Islet of Langerhans (tissue), 1 donor: Measurements from ENCODE around the gene LYPD3.
"Not testable (repeated sequence)": the region's sequence is repeated elsewhere in the genome, so short reads cannot be mapped to it uniquely, and the experiment has no call there.

Experiments used
- FAIRE-seq: peaks from one replicate; lab custom pipeline; 2011; peaks lifted over from hg19 to GRCh38; lab: Jason Lieb, UNC

Gene LYPD3

DNA sequence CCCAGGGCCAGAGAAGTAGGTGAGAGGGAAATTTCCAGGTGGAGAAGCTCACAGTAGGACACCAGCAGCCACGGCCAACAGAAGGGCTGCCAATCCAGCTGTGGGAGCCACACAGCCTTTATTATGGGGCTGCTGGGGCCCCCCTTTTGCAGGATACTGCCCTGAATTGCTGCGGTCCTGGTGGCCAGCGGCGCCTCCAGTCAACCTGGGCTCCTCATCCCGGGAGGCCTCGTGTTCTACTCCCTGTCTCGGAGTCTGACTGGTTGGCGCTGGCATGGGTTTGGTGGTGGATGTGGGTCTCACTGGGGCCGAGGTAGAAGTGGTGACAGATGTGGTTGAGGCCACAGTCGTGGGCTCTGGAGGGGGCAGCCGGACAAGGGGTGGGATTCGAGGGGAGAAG lies 4.1 kb downstream of the LYPD3 start:
- no peak for FAIRE-seq

DNA sequence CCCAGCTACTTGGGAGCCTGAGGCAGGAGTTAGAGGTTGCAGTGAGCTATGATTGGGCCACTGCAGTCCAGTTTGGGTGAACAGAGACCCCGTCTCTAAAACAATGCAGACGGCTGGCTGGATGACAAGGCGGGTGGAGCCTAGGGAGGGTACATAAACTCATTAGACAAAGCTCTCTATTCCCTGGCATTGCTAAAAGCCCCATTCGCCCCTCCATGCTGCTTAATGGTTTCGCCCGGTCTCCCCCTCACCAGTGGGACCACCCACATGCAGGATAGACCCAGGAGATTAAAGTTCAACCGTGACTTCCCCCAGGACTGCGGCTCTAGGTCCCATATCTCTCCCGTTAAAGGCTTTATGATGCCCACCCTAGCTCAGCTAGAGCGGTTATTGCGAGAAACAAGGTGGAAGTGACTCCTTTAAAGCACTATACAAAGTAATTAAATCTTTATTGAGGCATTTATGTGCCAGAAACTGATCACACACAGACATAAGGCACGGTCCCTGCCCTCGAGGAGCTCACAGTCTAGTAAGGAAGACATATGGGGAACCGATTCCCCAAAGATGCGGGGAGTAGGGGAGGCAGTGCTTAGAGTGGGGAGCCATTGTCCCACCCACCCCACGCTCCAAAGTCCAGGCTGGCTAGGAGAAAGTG lies 4.9 kb downstream of the LYPD3 start:
- no peak for FAIRE-seq

DNA sequence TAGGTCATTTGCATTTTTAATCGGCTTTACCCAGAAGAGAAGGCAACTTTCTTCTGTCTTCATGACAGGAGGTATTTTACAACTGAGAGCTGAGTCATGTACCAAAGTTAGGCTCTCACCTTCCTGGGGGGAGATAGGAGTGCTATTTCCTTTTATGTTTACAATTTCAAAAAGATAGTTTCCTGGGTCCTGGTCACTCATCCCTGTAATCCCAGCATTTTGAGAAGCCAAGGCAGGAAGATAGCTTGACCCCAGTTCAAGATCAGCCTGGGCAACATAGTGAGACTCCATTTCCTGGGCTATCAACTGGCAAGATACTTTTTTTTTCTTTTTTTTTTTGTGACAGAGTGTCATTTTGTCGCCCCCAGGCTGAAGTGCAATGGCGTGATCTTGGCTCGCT lies 7.6 kb downstream of the LYPD3 start:
- FAIRE-seq, result no peak

DNA sequence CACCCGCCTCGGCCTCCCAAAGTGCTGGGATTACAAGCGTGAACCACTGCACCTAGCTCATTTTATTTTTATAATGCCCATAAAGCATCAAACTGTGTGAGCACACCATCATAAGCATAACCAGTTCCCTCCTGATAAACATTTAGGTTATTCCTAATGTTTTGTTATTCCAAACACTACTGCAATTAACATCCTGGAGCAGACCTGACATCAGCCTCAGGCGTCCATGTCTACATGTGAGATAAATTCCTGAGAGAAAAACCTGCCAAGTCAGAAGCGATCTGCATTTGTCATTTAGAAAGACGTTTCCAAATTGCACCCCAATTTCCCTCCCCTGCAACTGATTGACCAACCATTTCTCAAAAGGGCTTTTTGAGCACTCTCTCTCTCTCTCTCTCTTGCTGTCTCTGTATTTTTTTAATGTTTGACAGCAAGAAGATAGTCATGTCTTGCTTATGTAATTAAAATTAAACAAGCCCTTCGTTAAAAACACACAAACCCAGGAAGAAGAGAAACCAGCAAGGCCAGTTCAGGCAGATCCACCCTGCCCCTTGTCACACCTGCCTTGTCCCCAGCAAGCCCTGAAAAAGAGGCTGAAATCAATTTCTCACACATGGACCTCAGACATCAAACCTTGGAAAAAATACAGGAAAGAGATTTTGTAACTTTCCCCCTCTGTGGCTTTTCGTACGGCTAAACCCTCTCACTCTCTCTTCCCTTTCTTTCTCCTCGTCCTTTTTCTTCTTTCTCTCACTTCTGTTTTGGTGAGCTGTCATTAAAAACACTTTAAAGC lies 9.9 kb downstream of the LYPD3 start:
- FAIRE-seq, result no peak

DNA sequence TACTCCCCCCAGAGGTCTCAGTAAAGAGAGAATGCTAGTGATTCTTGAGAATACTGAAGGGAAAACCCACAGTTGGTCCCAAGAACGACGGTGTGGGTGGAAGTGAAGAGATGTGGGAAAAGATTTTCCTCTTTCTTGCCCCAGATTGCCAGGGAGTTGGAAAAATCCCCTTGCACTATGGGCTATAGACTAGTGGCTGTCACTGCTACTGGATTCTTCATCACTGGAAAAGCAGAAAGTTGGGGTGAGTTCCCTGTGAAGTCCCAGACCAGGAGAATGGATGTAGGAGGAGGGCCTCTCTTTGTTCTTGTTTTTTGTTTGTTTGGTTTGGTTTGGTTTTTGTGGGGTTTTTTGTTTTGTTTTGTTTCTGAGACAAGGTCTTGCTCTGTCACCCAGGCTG lies 11.4 kb downstream of the LYPD3 start:
- no peak for FAIRE-seq

DNA sequence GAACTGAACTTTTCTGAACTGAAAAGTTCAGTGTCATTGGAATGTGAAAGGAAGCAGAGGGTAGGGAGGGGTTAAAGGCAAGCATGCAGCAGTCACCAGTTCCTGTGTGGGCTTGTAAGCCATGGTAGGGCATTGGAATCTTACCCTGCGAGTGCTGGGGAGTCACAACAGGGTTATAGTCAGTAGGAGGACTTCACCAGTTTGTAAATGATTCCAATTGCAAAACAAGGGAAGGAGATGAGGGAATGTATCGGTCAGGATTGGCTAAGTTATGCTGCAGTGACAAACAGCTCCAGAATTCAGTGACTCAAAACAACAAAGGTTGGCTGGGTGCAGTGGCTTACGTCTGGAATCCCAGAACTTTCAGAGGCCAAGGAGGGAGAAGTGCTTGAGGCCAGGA lies 12.8 kb downstream of the LYPD3 start:
- FAIRE-seq, result no peak

DNA sequence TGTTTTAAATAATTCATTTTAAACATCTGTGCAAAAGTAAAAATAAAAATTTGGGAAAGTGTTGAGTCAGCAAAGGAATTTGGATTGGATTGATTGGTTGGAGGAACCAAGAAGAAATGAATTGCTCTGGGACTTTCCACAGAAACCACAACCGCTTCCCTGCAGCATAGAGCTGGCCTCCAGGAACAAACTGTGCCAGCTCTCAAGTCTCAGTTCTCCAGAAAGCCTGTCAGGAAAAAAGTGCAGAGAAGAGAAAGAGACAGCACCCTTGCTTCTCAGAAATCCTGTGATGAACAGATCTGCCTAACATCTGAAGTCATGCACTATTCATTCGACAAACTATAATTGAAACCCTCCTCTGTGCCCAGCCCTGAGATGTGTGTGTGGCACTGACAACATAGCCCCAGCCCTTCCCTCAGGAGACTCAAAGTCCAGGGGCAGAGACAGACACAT lies 14.8 kb downstream of the LYPD3 start:
- no peak for FAIRE-seq

DNA sequence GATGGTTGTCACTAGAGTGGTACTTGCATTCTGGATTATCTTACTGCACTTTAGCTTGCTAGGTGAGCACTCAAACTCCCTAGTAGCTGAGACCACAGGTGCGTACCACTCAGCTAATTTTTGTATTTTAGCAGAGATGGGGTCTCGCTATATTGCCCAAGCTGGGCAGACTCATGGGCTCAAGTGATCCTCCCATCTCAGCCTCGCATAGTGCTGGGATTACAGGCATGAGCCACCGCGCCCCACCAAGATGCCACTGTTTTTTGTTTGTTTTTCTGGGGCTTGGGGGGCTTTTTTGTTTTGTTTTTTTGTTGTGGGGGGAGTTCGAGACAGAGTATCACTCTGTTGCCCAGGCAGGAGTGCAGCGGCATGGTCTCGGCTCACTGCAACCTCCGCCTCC lies 17.8 kb downstream of the LYPD3 start:
- FAIRE-seq, result no peak

DNA sequence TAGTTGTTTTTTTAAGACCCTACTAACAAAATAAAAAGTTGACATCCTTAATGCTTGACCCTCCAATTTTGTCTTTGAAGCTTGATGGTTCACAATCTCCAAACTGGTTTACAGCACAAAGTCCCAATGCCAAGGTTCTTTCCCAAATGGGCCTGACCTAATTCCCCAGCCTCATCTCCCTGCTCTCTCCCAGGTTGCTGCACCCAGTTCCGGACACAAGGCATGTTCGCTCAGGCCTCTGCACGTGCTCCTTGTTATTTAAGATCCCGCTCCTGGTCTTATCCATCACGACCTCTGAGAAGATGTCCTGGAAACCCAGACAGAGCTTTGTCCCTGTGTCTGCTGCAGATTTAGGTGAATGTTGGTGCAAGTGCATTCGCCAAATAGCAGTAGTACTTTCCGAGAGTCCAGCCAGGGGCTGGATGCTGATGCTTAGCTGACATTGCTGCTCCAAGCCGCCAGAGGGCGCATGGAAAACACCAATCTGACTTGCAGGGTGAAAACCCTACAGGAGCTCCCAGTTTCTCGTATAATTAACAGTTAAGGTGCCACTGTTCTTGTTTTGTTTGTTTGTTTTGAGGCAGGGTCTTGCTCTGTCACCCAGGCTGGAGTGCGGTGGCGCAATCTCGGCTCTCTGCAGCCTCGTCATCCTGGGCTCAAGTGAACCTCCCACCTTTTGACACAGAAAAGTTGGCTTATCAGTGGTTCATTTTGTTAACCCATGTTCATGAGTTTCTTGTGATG lies 18.5 kb downstream of the LYPD3 start:
- no peak for FAIRE-seq

DNA sequence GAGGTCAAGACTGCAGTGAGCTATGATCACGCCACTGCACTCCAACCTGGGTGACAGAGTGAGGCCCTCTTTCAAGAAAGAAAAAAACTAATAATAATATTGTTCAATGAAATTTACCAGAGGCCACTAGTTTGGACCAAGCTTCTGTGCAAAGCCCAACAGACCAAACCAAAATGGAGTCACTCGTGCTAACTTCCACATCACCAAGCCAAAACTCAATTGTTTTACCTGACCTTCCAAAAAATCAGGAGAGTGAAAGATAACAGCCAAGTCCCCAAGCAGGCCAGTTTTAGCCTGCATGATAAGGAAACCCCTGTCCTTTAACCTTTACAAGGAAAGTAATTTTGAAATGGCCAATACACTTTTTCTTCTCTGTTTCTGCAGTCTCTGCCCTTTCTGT lies 20.0 kb downstream of the LYPD3 start:
- no peak for FAIRE-seq

DNA sequence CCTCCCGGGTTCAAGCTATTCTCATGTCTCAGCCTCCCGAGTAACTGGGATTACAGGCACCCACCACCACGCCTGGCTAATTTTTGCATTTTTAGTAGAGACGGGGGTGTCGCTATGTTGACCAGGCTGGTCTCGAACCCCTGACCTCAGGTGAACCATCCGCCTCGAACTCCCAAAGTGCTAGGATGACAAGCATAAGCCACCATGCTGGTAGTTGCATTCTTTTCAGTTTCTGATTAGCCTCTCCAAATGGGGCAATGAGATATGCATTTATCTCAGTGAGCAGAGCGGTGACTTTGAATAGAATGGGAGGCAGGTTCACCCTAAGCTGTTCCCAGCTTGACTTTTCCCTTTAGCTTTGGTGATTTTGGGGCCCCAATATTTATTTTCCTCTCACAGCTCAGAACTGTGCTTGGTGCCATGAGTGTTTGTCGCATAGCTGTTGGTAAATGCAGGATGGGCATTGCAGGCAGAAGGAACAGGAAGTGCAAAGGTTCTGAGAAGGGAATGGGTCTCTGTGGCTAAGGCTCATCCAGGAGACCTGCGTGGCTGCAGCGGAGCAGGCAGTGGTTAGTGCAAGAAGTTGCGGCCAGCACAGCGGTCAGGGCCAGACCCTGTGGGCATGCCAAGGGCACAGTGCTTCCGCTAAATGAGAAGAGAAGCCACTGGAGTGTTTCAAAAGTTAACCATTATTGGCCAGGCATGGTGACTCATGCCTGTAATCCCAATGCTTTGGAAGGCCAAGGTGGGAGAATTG lies 20.7 kb downstream of the LYPD3 start:
- no peak for FAIRE-seq

DNA sequence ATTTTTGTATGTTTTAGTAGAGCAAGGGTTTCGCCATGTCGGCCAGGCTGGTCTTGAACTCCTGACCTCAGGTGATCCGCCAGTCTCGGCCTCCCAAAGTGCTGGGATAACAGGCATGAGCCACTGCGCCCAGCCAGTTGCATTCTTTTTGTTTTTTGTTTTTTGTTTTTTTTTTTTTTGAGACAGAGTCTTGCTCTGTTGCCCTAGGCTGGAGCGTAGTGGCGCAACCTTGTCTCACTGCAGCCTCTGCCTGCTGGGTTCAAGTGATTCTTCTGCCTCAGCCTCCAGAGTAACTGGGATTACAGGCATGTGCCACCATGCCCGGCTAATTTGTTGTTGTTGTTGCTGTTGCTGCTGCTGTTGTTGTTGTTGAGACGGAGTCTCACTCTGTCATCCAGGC lies 21.3 kb downstream of the LYPD3 start:
- not testable (repeated sequence) for FAIRE-seq

DNA sequence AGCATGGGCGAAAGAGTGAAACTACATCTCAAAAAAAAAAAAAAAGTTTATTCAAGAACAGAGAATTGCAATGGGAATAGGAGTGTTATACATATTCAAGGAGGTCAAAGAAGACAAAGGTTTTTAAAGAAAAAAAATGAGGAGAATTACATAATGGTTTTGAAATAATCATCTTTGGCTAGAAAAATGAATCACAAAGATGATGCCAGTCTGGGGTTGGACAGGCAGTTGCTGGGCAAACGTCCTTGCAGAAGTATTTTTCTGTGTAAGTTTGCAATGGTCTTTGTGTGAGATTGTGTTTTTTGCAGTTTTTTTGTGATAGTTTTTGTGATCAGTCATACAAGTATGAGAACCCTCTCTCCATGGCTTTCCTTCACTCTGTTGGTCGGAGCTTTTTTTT lies 23.7 kb downstream of the LYPD3 start:
- no peak for FAIRE-seq

DNA sequence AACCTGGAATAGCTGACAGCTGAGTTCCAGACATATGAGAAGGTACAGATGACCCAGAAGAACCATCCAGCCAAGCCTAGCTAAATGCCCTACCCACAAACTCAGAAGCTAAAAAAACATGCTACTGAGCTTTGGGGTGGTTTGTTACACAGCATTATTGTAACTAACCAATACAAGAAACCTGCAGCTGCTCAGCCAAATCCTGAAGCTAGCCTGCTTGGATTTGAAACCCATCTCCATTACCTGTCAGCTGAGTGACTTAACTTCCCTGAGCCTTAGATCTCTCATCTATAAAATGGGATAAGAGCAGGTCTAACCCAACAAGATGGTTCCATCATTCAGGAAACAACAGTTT lies 25.7 kb downstream of the LYPD3 start:
- no peak for FAIRE-seq

DNA sequence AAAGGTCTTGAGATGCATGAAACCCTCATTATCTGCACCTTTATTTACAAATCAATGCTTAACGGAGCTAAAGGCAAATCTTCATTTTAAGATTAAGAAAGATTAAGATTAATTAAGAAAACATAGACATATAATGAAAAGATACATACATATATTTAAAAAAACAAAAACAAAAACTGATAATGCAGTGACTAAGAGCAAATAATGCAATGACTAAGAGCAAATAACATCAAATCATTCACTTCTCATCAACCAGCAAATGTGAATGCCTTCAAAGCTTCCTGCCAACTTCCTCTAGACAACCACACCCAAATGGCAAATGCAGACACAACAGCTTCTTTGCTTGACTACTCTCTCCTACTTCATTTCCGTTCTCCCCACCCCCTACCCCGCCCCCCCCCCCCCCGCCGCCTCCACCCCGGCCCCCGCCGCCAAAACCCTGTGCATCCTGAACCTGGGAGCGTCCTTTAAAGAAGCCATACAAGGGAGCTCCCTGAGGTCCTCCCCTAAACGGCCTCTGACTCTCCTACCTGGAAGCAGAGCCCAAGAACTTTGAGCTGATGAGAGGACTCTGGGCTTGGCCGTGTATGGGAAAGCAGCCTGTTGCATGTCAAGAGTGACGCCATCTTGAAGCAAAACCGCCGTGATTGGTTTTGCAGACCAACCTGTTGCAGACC lies 26.2 kb downstream of the LYPD3 start:
- FAIRE-seq, result no peak

DNA sequence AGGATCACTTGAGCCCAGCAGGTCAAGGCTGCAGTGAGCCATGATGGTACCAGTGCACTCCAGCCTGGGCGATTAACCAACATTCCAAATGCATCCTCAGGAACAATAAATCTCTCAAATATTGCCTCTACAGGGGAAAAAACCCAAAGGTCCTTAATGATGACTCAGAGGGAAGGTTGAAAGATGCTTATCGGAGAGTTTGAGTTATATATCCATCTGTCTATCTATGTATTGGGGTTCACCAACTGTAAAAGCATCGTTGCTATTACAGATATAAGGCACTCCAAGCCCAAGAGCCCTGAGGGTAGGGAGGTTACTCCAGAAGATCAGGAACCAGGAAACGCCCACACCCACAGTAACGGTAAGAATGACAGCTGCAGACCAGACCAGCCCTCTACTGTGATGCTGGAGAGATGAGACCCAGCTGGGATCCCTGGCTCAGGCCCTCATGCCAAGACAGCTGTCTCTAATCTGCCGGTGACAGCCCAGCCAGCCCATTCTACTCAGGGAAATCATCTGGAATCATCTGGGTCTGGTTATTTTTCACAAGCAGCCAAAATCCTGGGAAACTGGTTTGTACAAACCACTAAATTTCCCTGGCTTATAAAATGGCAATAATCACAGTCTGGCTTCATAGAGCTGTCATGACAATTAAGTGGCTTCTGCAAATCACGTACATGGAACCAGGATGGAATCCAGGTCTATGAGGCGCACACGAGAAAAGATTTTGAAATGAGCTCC lies 26.9 kb downstream of the LYPD3 start:
- FAIRE-seq, result no peak

DNA sequence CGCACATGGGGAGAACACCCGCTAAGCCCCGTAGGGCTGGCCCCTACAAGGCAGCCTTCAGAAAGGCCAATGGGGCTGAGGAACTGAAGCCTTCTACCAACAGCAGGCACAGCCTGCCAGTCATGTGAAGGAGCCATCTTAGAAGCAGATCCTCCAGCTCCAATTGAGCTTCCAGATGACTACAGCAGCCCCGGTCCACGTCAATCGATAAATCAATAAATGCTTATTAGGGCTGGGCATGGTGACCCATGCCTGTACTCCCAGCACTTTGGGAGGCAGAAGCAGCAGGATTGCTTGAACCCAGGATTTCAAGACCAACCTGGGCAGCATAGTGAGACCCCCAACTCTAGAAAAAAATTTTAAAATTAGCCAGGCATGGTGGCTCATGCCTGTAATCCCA lies 27.7 kb downstream of the LYPD3 start:
- no peak for FAIRE-seq

DNA sequence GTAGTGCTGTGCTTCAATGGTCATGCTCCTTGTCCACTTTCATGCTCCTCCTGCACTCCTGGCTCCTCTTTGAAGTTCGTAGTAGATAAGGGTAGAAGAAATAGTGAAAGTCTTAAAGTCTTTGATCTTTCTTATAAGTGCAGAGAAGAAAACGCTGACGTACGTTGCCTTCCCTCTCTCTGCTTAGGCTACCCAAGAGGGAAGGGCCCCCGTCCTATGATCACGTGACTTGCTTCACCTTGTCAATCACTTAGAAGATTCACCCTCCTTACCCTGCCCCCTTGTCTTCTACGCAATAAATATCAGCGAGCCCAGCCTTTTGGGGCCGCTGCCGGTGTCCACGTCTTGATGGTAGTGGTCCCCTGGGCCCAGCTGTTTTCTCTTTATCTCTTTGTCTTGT lies 28.1 kb downstream of the LYPD3 start:
- FAIRE-seq, result not testable (repeated sequence)

DNA sequence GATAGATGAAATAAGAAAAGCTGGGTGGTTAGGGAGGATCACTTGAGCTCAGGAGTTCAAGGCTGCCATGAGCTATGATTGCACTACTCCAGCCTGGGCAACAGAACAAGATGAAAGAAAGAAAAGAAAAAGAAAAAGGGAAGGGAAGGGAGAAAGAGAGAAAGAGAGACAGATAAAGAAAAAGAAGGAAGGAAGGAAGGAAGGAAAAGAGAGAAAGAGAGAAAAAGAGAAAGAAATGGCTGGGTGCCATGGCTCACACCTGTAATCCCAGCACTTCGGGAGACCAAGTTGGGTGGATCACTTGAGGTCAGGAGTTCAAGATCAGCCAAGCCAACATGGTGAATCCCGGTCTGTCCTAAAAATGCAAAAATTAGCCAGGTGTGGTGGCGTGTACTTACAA lies 29.6 kb downstream of the LYPD3 start:
- no peak for FAIRE-seq

DNA sequence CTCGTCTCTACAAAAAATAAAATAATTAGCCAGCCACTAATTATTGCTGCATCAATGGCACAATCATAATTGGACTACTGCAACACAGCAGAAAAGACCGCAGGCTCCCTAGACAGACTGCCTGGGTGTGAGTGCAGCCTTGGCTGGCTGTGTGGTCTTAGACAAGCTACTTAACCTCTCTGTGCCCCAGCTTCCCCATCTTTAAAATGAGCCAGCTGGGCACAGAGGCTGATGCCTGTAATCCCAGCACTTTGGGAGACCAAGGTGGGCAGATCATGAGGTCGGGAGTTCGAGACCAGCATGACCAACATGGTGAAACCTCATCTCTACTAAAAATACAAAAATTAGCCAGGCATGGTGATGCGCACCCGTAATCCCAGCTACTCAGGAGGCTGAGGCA lies 31.7 kb downstream of the LYPD3 start:
- no peak for FAIRE-seq

DNA sequence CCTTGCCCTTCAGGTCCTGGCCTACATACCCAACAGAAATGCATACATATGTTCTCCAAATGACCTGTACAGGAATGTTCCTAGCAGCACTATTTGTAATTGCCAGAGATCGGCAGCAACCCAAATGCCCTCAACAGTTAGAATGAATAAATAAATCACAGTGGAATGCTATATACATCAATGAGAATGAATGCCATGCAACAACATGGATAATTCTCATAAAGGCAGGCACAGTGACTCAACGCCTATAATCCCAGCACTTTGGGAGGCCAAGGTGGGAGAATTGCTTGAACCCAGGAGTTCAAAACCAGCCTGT lies 32.1 kb downstream of the LYPD3 start:
- no peak for FAIRE-seq

DNA sequence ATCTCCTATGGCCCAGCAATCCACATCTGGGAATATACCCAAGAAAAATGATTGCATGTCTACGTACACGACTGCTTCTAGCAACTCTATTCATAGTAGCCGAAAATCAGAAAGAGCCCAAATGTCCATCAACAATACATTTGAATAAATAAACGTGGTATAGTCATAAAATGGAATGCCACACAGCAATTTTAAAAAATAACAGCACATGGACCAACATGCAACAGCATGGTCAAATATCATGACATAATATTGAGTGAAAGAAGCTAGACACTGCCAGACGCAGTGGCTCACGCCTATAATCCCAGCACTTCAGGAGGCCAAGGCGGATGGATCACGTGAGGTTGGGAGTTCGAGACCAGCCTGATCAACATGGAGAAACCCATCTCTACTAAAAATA lies 34.4 kb downstream of the LYPD3 start:
- no peak for FAIRE-seq
